ENCODE data around the gene TMA7B. TPM values are rescaled to one million over a fixed set of nuclear protein-coding genes. Genes with fewer than 3 reads are reported as not detected.

Gene TMA7B
- total RNA-seq, 1 donor from 2014 or later: not detected

- no peaks in the 10 kb centered on the region for H3K36me3 Mint-ChIP-seq
Observed at GRCh38 chr22:39932166-39932565, 28.0 kb upstream of the TMA7B start.

GRCh38 chr22:39932918-39933649 lies 27.1 kb upstream of the TMA7B start:
- H3K4me3 Mint-ChIP-seq: no peak overlapping the region

More at GRCh38 chr22:39932166-39932565, 28.0 kb upstream of the TMA7B start:
- H3K27ac Mint-ChIP-seq: no peak overlapping the region
- Histone ChIP-seq H3K27me3 (peaks cover 4% of the 10 kb centered on the region), H3K4me2 (no peak overlapping the region), H3K4me3 (no peak overlapping the region), H3F3A (ENCODE audit: low read depth) (peaks cover 31% of the 10 kb centered on the region), H3K9me3 (ENCODE audit: low read depth) (no peaks in the 10 kb centered on the region), H4K20me1 (ENCODE audit: low read depth) (peaks cover 3% of the 10 kb centered on the region), H3K9ac (no peak overlapping the region), H3K27ac (no peak overlapping the region), H3K4me1 (peaks cover 40% of the 10 kb centered on the region), H2AFZ (replicated peaks) (no peak overlapping the region), H3K36me3 (no peaks in the 10 kb centered on the region), H3K79me2 (ENCODE audit: low read depth) (no peaks in the 10 kb centered on the region)
- peaks cover 28% of the 10 kb centered on the region for H3K4me1 Mint-ChIP-seq
- no peak for DNase-seq (ENCODE audit: low spot score)
- no peaks in the 10 kb centered on the region for H3K9me3 Mint-ChIP-seq
- H3K27me3 Mint-ChIP-seq (ENCODE audit: insufficient read depth, low read depth): peaks cover 4% of the 10 kb centered on the region
- TF ChIP-seq, protein P1, sequence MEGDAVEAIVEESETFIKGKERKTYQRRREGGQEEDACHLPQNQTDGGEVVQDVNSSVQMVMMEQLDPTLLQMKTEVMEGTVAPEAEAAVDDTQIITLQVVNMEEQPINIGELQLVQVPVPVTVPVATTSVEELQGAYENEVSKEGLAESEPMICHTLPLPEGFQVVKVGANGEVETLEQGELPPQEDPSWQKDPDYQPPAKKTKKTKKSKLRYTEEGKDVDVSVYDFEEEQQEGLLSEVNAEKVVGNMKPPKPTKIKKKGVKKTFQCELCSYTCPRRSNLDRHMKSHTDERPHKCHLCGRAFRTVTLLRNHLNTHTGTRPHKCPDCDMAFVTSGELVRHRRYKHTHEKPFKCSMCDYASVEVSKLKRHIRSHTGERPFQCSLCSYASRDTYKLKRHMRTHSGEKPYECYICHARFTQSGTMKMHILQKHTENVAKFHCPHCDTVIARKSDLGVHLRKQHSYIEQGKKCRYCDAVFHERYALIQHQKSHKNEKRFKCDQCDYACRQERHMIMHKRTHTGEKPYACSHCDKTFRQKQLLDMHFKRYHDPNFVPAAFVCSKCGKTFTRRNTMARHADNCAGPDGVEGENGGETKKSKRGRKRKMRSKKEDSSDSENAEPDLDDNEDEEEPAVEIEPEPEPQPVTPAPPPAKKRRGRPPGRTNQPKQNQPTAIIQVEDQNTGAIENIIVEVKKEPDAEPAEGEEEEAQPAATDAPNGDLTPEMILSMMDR (IDR thresholded peaks at IDR 0.05): no peak
- TF ChIP-seq EZH2 (IDR thresholded peaks at IDR 0.05) (no peak), EZH2phosphoT487 (IDR thresholded peaks at IDR 0.05) (no peak)
- no peak overlapping the region for H3K4me3 Mint-ChIP-seq

DNA sequence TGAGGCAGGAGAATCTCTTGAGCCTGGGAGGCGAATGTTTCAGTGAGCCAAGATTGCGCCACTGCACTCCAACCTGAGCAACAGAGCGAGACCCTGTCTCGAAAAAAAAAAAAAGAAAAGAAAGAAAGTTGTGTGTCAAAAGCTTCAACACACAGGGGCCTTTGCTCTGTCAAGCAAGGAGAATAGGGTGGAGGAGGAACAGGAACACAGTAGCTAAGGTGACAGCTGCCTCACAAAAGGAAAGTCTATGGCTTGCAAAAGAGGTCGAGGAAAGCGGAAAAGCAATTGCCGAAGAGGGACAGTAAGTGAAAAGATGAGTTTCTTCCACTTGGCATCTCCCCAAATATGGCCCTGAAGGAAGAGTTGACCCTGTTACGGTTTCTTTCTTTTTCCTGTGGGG lies 26.5 kb upstream of the TMA7B start:
- TF ChIP-seq, protein P1 (IDR thresholded peaks at IDR 0.05): no peak
- TF ChIP-seq EZH2 (IDR thresholded peaks at IDR 0.05): no peak
- TF ChIP-seq EZH2phosphoT487 (IDR thresholded peaks at IDR 0.05): no peak
- no peaks in the 10 kb centered on the region for H3K36me3 Mint-ChIP-seq
- H3K4me1 Mint-ChIP-seq: peaks cover 28% of the 10 kb centered on the region

More at GRCh38 chr22:39932918-39933649, 27.1 kb upstream of the TMA7B start:
- H4K20me1 ChIP-seq (ENCODE audit: low read depth): peaks cover 3% of the 10 kb centered on the region
- Mint-ChIP-seq H3K4me1 (peaks cover 28% of the 10 kb centered on the region), H3K9me3 (no peaks in the 10 kb centered on the region), H3K27ac (no peak overlapping the region), H3K36me3 (no peaks in the 10 kb centered on the region), H3K27me3 (ENCODE audit: insufficient read depth, low read depth) (peaks cover 4% of the 10 kb centered on the region)
- DNase-seq (ENCODE audit: low spot score): peak; percentile 90
- H3K9me3 ChIP-seq (ENCODE audit: low read depth): no peaks in the 10 kb centered on the region
- no peaks in the 10 kb centered on the region for H3K79me2 ChIP-seq (ENCODE audit: low read depth)
- H3K4me2 ChIP-seq: peak overlapping the region; percentile 17
- H3K9ac ChIP-seq: no peak overlapping the region
- TF ChIP-seq EZH2phosphoT487 (IDR thresholded peaks at IDR 0.05) (peak; percentile 40), EZH2 (IDR thresholded peaks at IDR 0.05) (no peak)
- TF ChIP-seq, protein P1 (IDR thresholded peaks at IDR 0.05): peak; percentile 89
- no peaks in the 10 kb centered on the region for H3K36me3 ChIP-seq
- peaks cover 31% of the 10 kb centered on the region for H3F3A ChIP-seq (ENCODE audit: low read depth)
- peaks cover 7% of the 10 kb centered on the region for H3K27me3 ChIP-seq
- peak overlapping the region; percentile 1 for H3K4me3 ChIP-seq
- H3K4me1 ChIP-seq: peaks cover 41% of the 10 kb centered on the region
- no peak overlapping the region for H3K27ac ChIP-seq
- no peak overlapping the region for H2AFZ ChIP-seq (replicated peaks)

More for the DNA sequence above, 26.5 kb upstream of the TMA7B start:
- peaks cover 4% of the 10 kb centered on the region for H3K27me3 Mint-ChIP-seq (ENCODE audit: insufficient read depth, low read depth)
- no peaks in the 10 kb centered on the region for H3K9me3 Mint-ChIP-seq
- Histone ChIP-seq H3K4me3 (no peak overlapping the region), H3K4me2 (peak overlapping the region; percentile 17), H3K27ac (no peak overlapping the region), H3K4me1 (peaks cover 41% of the 10 kb centered on the region), H3K9me3 (ENCODE audit: low read depth) (no peaks in the 10 kb centered on the region), H3F3A (ENCODE audit: low read depth) (peaks cover 31% of the 10 kb centered on the region), H3K9ac (no peak overlapping the region), H3K79me2 (ENCODE audit: low read depth) (no peaks in the 10 kb centered on the region), H4K20me1 (ENCODE audit: low read depth) (peaks cover 3% of the 10 kb centered on the region), H2AFZ (replicated peaks) (no peak overlapping the region), H3K27me3 (peaks cover 11% of the 10 kb centered on the region), H3K36me3 (no peaks in the 10 kb centered on the region)
- peak; percentile 23 for DNase-seq (ENCODE audit: low spot score)
- no peak overlapping the region for H3K4me3 Mint-ChIP-seq
- peak overlapping the region; percentile 14 for H3K27ac Mint-ChIP-seq
